KBM-7 (cell line): ENCODE results near the gene CDC45.
"Not testable (repeated sequence)": the region's sequence is repeated elsewhere in the genome, so short reads cannot be mapped to it uniquely, and the experiment has no call there.

Experiments
- DNase-seq: peaks from one replicate; pipeline ENCODE4 v3.0.0-alpha.2; 2015
- in situ Hi-C: fragments of 300-500 bp; cut with MboI; formaldehyde crosslinking; loops from 2 replicates; pipeline ENCODE4 v1.14.3; 2020; ENCODE audit warnings: low sequenced_read_pairs, low pct_unique_long_range_greater_than_20kb, mixed read lengths

Gene CDC45

DNA sequence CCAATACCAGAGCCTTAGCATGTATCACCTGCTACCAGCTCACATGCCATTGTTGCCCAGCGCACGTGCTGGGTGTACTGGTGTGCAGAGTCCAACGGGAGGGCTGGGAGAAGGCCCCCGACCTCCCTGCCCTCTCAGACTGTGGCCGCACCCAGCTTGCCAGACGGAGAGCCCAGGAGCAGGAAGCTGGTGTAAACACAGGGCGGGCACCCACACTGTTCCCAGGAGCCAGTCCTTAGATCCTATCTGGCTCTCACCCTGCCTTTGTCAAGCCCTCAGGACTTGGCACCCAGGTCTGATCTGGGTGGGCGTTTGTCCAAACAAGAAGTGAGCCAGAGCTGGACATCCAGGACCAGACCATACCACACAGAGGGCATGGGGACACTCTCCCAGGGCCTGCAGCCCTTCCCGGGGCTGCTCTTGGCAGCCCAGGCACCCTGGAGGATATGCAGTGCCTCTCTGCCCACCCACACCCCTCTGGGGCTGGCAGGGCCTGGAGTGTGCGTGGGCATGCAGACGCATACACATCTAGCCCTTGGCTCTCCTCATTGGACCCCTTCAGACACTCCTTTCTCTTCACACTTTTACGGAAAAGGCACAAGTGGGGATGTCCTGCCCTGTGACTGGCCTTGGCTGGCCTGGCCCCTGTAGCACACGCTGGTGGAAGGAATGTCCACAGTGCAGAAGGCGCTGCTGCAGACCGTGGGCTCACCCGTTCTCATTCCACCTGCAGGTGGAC lies 64.4 kb downstream of the CDC45 start:
- in situ Hi-C loops: no loop called here
- DNase-seq: no peak

DNA sequence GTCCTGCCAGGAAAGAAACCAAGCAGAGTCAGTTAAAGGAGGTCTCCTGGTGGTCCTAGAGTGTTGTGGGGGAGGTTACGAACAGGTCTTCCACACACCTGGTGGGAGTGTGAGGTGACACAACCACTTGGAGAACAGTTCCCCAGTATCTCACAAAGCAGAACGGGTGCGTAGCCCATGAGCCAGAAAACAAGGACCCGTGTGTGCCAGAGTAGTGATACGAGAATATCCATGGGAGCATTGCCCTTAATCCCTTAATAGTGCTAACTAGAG lies 66.2 kb downstream of the CDC45 start:
- in situ Hi-C loops: no loop called here
- DNase-seq: no peak

DNA sequence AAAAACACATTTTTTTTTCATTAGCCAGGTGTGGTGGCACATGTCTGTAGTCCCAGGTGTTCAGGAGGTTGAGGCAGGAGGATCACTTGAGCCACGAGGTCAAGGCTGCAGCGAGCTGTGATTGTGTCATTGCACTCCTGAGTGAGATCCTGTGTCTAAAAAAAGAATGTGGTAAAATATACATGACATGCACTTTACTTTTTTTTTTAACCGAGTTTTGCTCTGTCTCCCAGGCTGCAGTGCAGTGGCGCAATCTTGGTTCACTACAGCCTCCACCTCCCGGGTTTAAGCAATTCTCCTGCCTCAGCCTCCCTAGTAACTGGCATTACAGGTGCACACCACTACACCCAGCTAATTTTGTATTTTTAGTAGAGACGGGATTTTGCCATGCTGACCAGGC lies 67.0 kb downstream of the CDC45 start:
- peak; percentile 5 for DNase-seq
- in situ Hi-C loops: no loop called here

DNA sequence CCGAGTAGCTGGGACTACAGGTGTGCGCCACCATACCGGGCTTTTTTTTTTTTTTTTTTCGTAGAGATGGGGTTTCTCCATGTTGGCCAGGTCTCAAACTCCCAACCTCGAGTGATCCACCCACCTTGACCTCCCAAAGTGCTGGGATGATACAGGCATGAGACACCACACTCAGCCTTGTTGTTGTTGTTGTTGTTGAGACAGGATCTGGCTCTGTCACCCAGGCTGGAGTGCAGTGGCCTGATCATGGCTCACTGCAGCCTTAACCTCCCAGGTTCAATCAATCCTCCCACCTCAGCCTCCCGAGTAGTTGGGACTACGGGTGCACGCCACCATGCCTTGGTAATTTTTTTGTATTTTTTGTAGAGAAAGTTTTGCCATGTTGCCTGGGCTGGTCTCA lies 67.9 kb downstream of the CDC45 start:
- no peak for DNase-seq
- in situ Hi-C loops: no loop called here

DNA sequence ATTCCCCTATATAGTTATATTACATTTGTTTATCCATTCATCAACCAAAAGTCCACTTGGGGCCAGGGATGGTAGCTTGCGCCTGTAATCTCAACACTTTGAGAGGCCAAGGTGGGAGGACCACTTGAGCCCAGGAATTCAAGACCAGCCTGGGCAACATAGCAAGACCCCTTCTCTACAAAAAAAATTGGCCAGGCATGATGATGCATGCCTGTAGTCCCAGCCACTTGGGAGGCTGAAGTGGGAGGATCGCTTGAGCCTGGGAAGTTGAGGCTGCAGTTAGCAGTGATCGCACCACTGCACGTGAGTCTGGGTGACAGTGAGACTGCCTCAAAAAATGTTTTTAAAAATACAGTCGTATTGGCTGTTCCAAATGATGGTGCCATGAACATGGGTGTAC lies 68.7 kb downstream of the CDC45 start:
- in situ Hi-C loops: not testable (repeated sequence)

DNA sequence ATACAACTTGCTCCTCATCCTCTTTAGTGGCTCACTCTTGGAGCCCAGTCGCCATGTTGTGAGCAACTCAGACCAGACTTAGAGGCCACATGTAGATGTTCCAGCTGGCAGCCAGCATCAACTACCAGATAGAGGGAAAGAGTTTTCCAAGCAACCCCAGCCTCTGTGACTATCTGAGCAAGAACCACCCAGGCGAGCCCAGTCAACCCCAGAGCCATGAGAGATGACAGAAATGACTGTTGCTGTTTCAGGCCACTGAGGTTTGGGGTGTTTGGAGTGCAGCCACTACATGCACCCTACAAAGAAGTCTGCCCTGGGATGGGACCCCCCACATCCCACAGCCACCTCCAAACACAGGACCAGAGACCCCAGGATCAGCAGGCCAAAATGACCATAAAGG lies 69.2 kb downstream of the CDC45 start:
- DNase-seq: no peak
- in situ Hi-C loops: no loop called here

More for the DNA sequence above, 68.7 kb downstream of the CDC45 start:
- DNase-seq: not testable (repeated sequence)

DNA sequence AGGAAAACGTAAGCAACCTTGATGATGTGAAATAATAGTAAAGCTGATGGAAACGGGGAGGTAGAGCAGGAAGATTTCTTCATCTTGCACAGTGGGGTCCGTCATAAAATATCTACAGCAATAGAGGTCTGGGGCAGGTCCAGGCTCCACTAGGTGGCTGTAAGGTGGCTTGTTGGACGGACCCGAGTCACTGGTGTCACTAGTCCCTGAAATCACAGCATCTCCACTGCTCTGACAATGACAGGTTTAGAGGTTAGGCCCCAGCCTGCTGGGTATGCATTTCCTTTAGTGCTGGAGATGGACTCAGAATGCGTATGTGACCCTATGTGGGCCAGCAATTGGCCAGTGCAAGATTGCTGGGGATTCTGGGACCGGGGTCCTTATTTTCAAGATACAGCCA lies 69.7 kb downstream of the CDC45 start:
- no peak for DNase-seq
- in situ Hi-C loops: no loop called here

DNA sequence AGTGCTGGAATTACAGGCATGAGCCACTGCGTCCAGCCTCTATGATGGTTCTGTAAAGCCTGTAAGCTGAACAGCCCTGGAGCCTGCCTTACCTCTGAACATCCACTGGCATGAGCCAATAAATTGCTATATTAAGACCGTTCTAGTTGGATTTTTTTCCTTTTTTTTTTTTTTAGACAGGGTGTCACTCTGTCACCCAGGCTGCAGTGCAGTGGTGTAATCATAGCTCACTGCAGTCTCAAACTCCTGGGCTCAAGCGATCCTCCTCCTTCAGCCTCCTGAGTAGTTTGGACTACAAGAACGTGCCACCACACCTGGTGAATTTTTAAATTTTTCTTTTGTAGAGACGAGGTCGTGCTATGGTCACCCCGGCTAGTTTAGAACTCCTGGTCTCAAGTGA lies 70.7 kb downstream of the CDC45 start:
- no peak for DNase-seq
- in situ Hi-C loops: no loop called here

DNA sequence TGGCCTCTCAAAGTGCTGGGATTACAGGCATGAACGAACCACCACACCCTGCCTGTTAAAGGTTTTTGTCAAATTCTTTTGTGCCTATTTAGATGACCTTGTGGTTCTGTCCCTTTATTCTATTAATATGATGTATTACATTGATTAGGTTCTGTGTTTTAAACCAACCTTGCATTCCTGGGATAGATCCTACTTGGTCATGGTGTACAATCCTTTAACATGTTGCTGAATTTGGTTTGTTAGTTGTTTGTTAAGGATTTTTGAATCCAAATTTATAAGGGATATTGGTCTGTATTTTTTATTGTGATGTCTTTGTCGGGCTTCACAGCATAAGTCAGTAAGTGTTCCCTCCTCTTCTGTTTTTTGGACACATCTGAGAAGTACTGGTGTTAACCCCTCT lies 73.5 kb downstream of the CDC45 start:
- in situ Hi-C loops: no loop called here
- no peak for DNase-seq

DNA sequence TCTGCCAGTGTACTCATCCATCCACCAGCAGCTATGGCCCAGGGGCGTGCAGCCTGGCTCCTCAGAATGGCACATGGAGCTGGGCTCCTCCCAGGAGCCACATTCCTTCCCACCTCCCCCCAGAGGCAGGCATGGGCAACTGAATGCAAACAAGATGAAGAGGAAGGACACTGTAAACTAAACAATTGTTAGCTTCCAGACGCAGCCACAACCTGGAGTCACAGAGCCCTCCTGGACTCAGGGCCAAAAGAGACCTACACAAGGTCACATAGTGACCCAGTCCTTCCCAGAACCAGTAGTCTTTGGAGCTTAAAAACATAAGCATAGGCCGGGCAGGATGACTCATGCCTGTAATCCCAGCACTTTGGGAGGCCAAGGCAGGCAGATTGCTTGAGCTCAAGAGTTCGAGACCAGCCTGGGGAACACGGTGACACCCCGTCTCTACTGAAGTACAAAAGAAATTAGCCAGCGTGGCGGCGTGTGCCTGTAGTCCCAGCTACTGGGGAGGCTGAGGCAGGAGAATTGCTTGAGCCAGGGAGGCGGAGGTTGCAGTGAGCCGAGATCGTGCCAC lies 75.2 kb downstream of the CDC45 start:
- in situ Hi-C loops: no loop called here
- no peak for DNase-seq

DNA sequence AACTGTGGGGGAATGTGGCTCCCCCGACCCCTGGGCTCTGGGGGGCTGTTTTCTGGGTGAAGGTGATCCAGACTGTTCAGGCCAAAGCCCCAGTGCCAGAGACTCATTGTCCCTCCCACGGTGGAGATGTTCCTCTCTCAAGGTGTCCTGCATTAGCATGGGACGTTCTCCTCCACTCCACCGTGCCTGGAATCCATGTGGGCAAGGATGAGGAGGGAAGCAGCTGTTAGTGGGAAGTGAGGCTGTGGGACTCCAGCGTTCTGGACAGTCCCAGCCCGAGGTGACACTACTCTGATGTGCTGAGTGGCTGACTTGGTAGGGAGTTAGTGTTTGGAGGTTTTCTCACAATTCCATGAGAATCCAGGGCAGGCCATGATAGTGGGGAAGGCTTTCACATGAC lies 75.9 kb downstream of the CDC45 start:
- in situ Hi-C loops: no loop called here
- DNase-seq: no peak

DNA sequence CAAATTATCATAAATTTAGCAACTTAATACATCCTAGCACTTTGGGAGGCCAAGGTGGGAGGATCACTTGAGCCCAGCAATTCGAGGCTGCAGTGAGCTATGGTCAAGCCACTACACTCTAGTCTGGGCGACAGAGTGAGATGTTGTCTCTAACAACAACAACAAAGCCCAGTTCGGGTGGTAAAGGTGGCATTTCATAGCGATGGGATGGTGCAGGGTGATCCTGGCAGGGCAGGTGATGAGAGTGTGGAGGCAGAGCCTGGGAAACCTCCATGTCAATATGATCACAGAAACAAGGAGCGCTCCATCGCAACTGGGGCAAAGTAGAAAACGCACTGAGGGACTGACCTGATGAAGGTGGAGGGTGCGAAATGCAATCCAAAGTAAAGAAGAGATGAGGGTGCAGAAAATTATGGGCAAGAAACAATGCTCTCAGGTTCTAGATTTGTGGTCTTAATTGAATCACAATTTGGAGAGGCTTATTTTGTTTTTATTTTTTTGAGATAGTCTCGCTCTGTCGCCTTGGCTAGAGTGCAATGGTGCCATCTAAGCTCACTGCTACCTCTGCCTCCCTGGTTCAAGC lies 77.3 kb downstream of the CDC45 start:
- in situ Hi-C loops: no loop called here
- no peak for DNase-seq

DNA sequence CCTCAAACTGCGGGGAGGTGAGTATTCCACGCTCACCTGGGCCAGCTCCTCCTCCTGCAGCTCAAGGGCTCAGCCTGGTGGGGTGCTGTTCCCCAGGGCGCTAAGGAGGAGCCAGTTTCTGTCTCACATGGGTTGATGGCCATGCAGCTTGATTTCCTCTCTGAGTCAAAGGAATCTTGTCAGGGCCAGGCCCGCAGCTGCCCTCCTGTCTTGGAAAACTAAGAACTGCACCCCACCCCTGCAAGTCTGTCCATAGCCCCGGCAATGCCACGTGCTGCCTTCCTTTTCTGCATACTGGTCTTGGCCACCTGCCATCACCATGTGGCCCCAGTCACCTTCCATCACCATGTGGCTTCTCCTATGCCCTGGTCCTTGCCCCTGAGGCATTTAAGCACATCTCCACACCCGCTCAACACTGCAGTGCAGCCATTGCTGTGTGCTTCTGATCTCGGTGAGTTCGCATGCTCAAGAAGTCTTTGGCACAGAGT lies 79.6 kb downstream of the CDC45 start:
- no peak for DNase-seq
- in situ Hi-C loops: no loop called here

DNA sequence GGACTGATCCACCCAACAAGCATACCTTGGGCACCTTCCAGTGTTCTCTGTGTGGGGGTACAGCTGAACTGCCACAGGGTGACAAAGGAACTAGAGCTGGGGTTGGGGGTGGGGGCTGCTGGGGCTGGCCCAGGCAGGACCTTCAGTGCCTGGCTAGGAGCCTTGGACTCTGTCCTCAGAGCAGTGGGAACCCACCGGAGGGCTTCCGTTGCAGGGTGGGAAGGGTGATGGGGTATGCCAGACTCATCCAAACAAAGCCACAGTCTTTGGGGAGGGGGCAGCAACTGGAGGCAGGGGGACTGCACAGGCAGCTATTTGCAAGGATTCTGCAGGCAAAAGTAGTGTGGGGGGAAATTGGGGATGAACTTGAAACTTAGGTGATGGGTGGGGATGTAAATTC lies 80.2 kb downstream of the CDC45 start:
- in situ Hi-C loops: no loop called here
- DNase-seq: no peak

DNA sequence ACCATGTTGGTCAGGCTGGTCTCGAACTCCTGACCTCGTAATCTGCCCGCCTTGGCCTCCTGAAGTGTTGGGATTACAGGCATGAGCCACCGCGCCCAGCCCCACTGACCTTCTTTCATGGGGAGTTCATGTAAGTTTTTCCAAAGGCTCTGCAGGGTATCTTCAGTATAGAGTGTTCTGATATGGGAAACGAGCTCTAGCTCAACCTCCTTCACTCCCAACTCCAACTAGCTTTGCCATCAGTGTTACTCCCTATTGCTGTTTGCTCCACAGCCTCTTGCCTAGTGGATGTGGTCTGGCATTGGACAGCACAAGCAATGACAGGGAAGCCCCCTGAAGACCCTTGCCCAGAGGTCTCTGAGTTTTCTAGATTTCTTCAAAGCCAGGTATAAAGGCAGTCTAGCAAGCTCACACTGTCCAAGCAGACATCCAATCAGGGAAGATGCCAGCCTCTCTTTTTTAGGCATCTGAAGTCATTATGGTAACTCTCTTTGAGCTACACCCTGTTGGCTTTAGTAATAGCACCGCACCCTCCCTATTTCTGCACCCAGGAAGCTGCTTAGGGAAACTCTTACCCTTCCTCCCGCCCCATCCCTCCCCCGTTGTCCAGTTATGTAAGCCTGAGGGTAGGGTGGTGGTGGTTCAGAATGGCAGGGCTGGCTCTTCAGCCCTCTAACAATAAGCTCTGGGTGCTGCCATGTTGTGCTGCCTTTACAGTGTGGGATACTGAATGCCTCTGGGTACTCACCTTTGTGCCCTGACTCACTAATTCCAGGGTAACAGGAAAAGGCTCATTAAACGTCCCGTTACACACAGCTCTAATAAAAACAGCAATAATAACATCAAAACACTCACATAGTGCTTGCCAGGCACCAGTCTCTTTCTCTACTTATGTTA lies 85.9 kb downstream of the CDC45 start:
- DNase-seq: no peak
- in situ Hi-C loops: no loop called here

DNA sequence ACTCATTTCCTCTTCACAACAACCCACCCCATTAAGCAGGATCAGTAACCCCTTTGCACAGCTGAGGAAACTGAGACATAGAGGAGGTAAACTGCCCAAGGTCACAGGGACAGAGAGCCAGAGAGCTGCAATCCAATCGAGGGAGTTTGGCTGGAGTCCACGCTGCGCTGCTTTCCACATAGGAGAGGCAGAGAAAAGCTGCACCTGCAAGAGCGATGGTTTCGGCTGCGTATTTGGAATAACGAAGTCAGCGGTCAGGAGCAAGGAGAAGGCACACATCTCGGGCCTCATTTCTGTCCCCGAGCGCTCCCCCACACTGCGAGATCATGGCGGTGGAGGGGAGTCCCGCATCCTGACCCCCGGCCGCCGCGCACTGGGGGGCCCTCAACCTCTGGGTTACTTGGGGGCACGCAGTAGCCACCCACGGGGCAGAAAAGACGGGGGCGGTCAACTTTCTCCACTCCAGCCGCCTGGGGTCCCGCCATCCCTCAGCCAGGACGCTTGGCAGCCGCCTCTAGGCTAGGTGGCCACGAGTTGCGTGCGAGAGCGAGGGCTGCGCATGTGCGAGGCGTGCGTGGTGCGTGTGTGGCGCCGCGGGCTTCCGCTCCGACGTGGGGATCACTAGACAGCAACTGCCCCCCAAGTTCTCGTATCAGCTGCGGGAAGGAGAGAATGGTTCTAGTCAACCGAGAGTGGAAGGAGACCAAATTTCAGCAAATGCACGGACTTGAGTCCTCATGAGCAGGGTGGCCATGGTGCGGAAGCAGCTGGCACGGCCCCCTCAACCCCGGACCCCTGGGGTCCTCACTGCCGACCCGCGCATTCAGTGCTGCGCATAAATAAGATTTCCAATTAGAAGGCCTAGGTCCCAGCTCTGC lies 86.8 kb downstream of the CDC45 start:
- DNase-seq: no peak
- in situ Hi-C loops: no loop called here

DNA sequence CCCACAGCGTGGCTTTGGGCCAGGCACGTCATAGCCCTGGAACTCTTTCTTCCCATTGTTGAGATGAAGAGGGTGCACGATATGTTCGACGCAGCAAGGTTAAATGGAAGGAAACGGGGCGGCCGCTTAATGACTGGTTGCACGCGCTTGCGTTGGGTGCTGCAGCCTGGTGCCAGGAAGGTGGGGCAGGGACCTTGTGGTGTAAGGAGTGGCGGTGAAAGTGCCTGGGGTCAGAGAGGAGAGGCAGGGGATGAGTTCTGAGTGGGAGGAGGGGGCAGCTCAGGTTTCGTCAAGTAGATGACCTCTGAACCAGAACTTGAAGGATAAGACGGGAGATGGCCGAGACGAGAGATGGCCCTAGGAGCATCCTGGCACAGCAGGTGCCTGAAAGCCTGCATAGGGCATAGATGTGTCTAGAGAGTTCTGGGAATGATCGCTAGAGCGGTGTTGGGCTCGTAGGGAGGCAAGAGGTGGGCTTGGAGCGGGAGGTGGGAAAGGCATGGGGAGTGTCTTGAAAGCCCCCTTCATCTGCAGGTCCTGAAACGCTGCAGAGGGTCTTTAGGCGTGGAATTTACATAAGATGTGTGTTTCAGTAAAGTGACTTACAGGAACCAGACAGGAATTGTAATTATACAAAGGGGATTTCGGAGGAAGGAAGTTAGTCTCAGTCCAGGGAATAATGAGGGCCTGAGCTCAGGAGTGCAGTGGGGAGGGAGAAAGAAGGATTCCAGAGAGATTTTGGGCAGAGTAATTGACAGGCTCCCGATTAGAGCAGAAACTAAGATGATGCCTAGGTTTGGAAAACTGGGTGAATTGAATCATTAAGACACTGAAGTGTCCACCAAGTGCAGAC lies 87.7 kb downstream of the CDC45 start:
- no peak for DNase-seq
- in situ Hi-C loops: no loop called here
